ENCODE data around the gene TSC1. TPM values are rescaled to one million over a fixed set of nuclear protein-coding genes. Genes with fewer than 3 reads are reported as not detected.

TSC1 gene
- total and polyA plus RNA-seq, 2 donors = 15.1 to 18.7 TPM

- H3K9me3 ChIP-seq (ENCODE audit: control insufficient read depth in 2 of 2, insufficient read depth in 1 of 2, low read length in 1 of 2) = peaks cover 0 to 2% of the 10 kb centered on the region in 2 donors
- peaks cover 0 to 5% of the 10 kb centered on the region in 2 donors for H3K27me3 ChIP-seq (ENCODE audit: control insufficient read depth in 2 of 2, insufficient read depth in 1 of 2, low read length in 1 of 2)
- DNase-seq (ENCODE audit: low read depth in 6 of 9, low spot score in 9 of 9) = no peak
- H3K36me3 ChIP-seq (ENCODE audit: control insufficient read depth in 2 of 2, insufficient read depth in 2 of 2, low read length in 1 of 2) = peaks cover 3 to 4% of the 10 kb centered on the region in 2 donors
- H3K4me3 ChIP-seq (ENCODE audit: low read length in 2 of 2) = no peak overlapping the region
- peak overlapping the region; percentile 46 to 88 for H3K27ac ChIP-seq (ENCODE audit: low read depth in 1 of 2, low read length in 1 of 2)
- WGBS = 94% methylated on average over 7 of the region's 7 CpGs
- peaks cover 23 to 41% of the 10 kb centered on the region in 2 donors for H3K4me1 ChIP-seq (ENCODE audit: control insufficient read depth in 2 of 2, insufficient read depth in 2 of 2, low read length in 2 of 2)
Observed at GRCh38 chr9:132880324-132880661, 64.1 kb downstream of the TSC1 start.

- Histone ChIP-seq H3K36me3 (ENCODE audit: control insufficient read depth in 2 of 2, insufficient read depth in 2 of 2, low read length in 1 of 2) (peaks cover 3 to 4% of the 10 kb centered on the region in 2 donors), H3K4me1 (ENCODE audit: control insufficient read depth in 2 of 2, insufficient read depth in 2 of 2, low read length in 2 of 2) (peaks cover 23 to 38% of the 10 kb centered on the region in 2 donors), H3K4me3 (ENCODE audit: low read length in 2 of 2) (peak overlapping the region in 1 of 2 donors; percentile 98), H3K27me3 (ENCODE audit: control insufficient read depth in 2 of 2, insufficient read depth in 1 of 2, low read length in 1 of 2) (peaks cover 0 to 5% of the 10 kb centered on the region in 2 donors), H3K27ac (ENCODE audit: low read depth in 1 of 2, low read length in 1 of 2) (peak overlapping the region; percentile 49 to 88), H3K9me3 (ENCODE audit: control insufficient read depth in 2 of 2, insufficient read depth in 1 of 2, low read length in 1 of 2) (peaks cover 0 to 2% of the 10 kb centered on the region in 2 donors)
- 75% methylated on average over 6 of the region's 6 CpGs for WGBS
- DNase-seq (ENCODE audit: low read depth in 6 of 9, low spot score in 9 of 9) = peak in 2 of 9 donors; percentile 51 to 76
Observed at GRCh38 chr9:132879457-132880323, 64.7 kb downstream of the TSC1 start.

- Histone ChIP-seq H3K4me3 (ENCODE audit: low read length in 2 of 2) (peak within 1 kb of the TSS; percentile 98), H3K27me3 (ENCODE audit: control insufficient read depth in 2 of 2, insufficient read depth in 1 of 2, low read length in 1 of 2) (peaks cover 0 to 5% of the 10 kb centered on the region in 2 donors), H3K4me1 (ENCODE audit: control insufficient read depth in 2 of 2, insufficient read depth in 2 of 2, low read length in 2 of 2) (peaks cover 23 to 39% of the 10 kb centered on the region in 2 donors), H3K9me3 (ENCODE audit: control insufficient read depth in 2 of 2, insufficient read depth in 1 of 2, low read length in 1 of 2) (peaks cover 0 to 2% of the 10 kb centered on the region in 2 donors), H3K36me3 (ENCODE audit: control insufficient read depth in 2 of 2, insufficient read depth in 2 of 2, low read length in 1 of 2) (peaks cover 0 to under 1% of the 10 kb centered on the region in 2 donors), H3K27ac (ENCODE audit: low read depth in 1 of 2, low read length in 1 of 2) (peak within 1 kb of the TSS; percentile 87 to 88)
- WGBS = 29% methylated on average over 42 of the region's 42 CpGs
- peak in 1 of 9 donors; percentile 29 for DNase-seq (ENCODE audit: low read depth in 6 of 9, low spot score in 9 of 9)
Observed at GRCh38 chr9:132878695-132879456, 65.5 kb downstream of the TSC1 start, which contains the start of gene SPACA9. Gene SPACA9 (plus strand): TSS chr9:132878898. CDS start chr9:132883948, 5,050 bp downstream.

GRCh38 chr9:132877824-132878694 is 66.4 kb downstream of the TSC1 start, which contains the start of gene AK8:
Gene AK8 (minus strand): TSS chr9:132878284. CDS start chr9:132878255, 29 bp downstream.
- Histone ChIP-seq H3K27me3 (ENCODE audit: control insufficient read depth in 2 of 2, insufficient read depth in 1 of 2, low read length in 1 of 2) (peaks cover 0 to 5% of the 10 kb centered on the region in 2 donors), H3K36me3 (ENCODE audit: control insufficient read depth in 2 of 2, insufficient read depth in 2 of 2, low read length in 1 of 2) (no peaks in the 10 kb centered on the region), H3K4me3 (ENCODE audit: low read length in 2 of 2) (peak within 1 kb of the TSS; percentile 98), H3K9me3 (ENCODE audit: control insufficient read depth in 2 of 2, insufficient read depth in 1 of 2, low read length in 1 of 2) (peaks cover 0 to 2% of the 10 kb centered on the region in 2 donors), H3K27ac (ENCODE audit: low read depth in 1 of 2, low read length in 1 of 2) (peak within 1 kb of the TSS; percentile 87 to 88), H3K4me1 (ENCODE audit: control insufficient read depth in 2 of 2, insufficient read depth in 2 of 2, low read length in 2 of 2) (peaks cover 23 to 44% of the 10 kb centered on the region in 2 donors)
- DNase-seq (ENCODE audit: low read depth in 6 of 9, low spot score in 9 of 9) = peak in 8 of 9 donors; percentile 52 to 89 (median 72)
- 2% methylated on average over 89 of the region's 89 CpGs for WGBS

- Histone ChIP-seq H3K36me3 (ENCODE audit: control insufficient read depth in 2 of 2, insufficient read depth in 2 of 2, low read length in 1 of 2) (no peaks in the 10 kb centered on the region), H3K4me1 (ENCODE audit: control insufficient read depth in 2 of 2, insufficient read depth in 2 of 2, low read length in 2 of 2) (peaks cover 23 to 40% of the 10 kb centered on the region in 2 donors), H3K9me3 (ENCODE audit: control insufficient read depth in 2 of 2, insufficient read depth in 1 of 2, low read length in 1 of 2) (peaks cover 0 to 2% of the 10 kb centered on the region in 2 donors), H3K4me3 (ENCODE audit: low read length in 2 of 2) (peak overlapping the region; percentile 98), H3K27me3 (ENCODE audit: control insufficient read depth in 2 of 2, insufficient read depth in 1 of 2, low read length in 1 of 2) (peaks cover 0 to 5% of the 10 kb centered on the region in 2 donors), H3K27ac (ENCODE audit: low read depth in 1 of 2, low read length in 1 of 2) (no peak overlapping the region)
- DNase-seq (ENCODE audit: low read depth in 6 of 9, low spot score in 9 of 9) = no peak
- 78% methylated on average over 14 of the region's 14 CpGs for WGBS
Observed at GRCh38 chr9:132877458-132877823, 67.0 kb downstream of the TSC1 start.

- Histone ChIP-seq H3K4me1 (ENCODE audit: control insufficient read depth in 2 of 2, insufficient read depth in 2 of 2, low read length in 2 of 2) (peaks cover 21 to 34% of the 10 kb centered on the region in 2 donors), H3K27ac (ENCODE audit: low read depth in 1 of 2, low read length in 1 of 2) (no peak overlapping the region), H3K27me3 (ENCODE audit: control insufficient read depth in 2 of 2, insufficient read depth in 1 of 2, low read length in 1 of 2) (peaks cover 0 to 5% of the 10 kb centered on the region in 2 donors), H3K36me3 (ENCODE audit: control insufficient read depth in 2 of 2, insufficient read depth in 2 of 2, low read length in 1 of 2) (no peaks in the 10 kb centered on the region), H3K4me3 (ENCODE audit: low read length in 2 of 2) (no peak overlapping the region), H3K9me3 (ENCODE audit: control insufficient read depth in 2 of 2, insufficient read depth in 1 of 2, low read length in 1 of 2) (peaks cover 0 to 2% of the 10 kb centered on the region in 2 donors)
- 96% methylated on average over 3 of the region's 3 CpGs for WGBS
- no peak for DNase-seq (ENCODE audit: low read depth in 6 of 9, low spot score in 9 of 9)
Observed at GRCh38 chr9:132876849-132877248, 67.6 kb downstream of the TSC1 start.

- Histone ChIP-seq H3K9me3 (ENCODE audit: control insufficient read depth in 2 of 2, insufficient read depth in 1 of 2, low read length in 1 of 2) (peaks cover 0 to 2% of the 10 kb centered on the region in 2 donors), H3K27ac (ENCODE audit: low read depth in 1 of 2, low read length in 1 of 2) (no peak overlapping the region), H3K36me3 (ENCODE audit: control insufficient read depth in 2 of 2, insufficient read depth in 2 of 2, low read length in 1 of 2) (no peaks in the 10 kb centered on the region), H3K27me3 (ENCODE audit: control insufficient read depth in 2 of 2, insufficient read depth in 1 of 2, low read length in 1 of 2) (peaks cover 0 to 5% of the 10 kb centered on the region in 2 donors), H3K4me1 (ENCODE audit: control insufficient read depth in 2 of 2, insufficient read depth in 2 of 2, low read length in 2 of 2) (peaks cover 21 to 28% of the 10 kb centered on the region in 2 donors), H3K4me3 (ENCODE audit: low read length in 2 of 2) (no peak overlapping the region)
- no peak for DNase-seq (ENCODE audit: low read depth in 6 of 9, low spot score in 9 of 9)
- WGBS = 95% methylated on average over 5 of the region's 5 CpGs
Observed at GRCh38 chr9:132875159-132875558, 69.3 kb downstream of the TSC1 start.

- no peak for DNase-seq (ENCODE audit: low read depth in 6 of 9, low spot score in 9 of 9)
- Histone ChIP-seq H3K4me3 (ENCODE audit: low read length in 2 of 2) (no peak overlapping the region), H3K27ac (ENCODE audit: low read depth in 1 of 2, low read length in 1 of 2) (no peak overlapping the region), H3K27me3 (ENCODE audit: control insufficient read depth in 2 of 2, insufficient read depth in 1 of 2, low read length in 1 of 2) (peaks cover 0 to 5% of the 10 kb centered on the region in 2 donors), H3K36me3 (ENCODE audit: control insufficient read depth in 2 of 2, insufficient read depth in 2 of 2, low read length in 1 of 2) (peaks cover 0 to 3% of the 10 kb centered on the region in 2 donors), H3K9me3 (ENCODE audit: control insufficient read depth in 2 of 2, insufficient read depth in 1 of 2, low read length in 1 of 2) (peaks cover 0 to 2% of the 10 kb centered on the region in 2 donors), H3K4me1 (ENCODE audit: control insufficient read depth in 2 of 2, insufficient read depth in 2 of 2, low read length in 2 of 2) (peaks cover 7 to 12% of the 10 kb centered on the region in 2 donors)
- 89% methylated on average over 7 of the region's 7 CpGs for WGBS
Observed at GRCh38 chr9:132873403-132873802, 71.0 kb downstream of the TSC1 start.
